ENCODE results near the gene A1CF. TPM values are rescaled to one million over a fixed set of nuclear protein-coding genes. Genes with fewer than 3 reads are reported as not detected.

A1CF gene
- polyA plus RNA-seq, 2 of the 4 experiments (the other 2 are of a cell fraction): 0.25 to 0.80 TPM

DNA sequence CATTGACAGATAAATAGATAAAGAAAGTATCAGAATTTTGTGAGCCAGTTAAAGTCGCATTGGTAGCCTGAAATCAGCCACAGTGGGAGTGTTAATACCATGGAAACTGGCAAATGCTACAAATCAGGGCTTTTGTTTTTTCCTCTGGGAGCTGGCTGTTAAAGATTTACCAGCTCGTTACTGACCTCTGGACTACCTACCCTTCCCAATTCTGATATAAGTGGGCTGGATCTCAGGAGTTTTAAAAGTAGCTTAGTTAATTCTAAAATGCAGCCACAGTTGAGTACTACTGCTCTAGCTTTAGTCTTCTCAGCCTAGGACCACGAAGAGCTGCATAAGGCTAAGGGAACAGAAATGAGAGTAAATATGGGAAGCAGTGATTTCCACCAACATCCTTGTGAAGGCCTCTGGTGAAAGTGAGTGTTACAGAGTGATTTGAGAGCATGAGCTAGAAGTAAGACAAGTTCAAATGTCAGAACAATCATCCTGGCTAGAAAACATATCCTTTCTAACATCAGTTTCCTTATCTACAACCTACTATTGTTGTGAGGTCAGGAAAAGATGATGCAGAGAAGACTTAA is 53.2 kb downstream of the A1CF start:
- no peaks in the 10 kb centered on the region for H3K4me1 ChIP-seq
- no peak overlapping the region for H3K4me3 ChIP-seq
- no peak overlapping the region for H3K4me2 ChIP-seq
- DNase-seq (ENCODE audit: low read depth in 1 of 2, low spot score in 1 of 2) (no peak), ATAC-seq (no peak), FAIRE-seq (no peak)
- 11% methylated on average over 3 of the region's 3 CpGs for WGBS (ENCODE audit: missing lambda C conversion rate)
- no peak for TF ChIP-seq ZFP36 (IDR thresholded peaks at IDR 0.05; ENCODE audit: borderline replicate concordance, partially characterized antibody)
- no peak for TF ChIP-seq POLR2A (IDR thresholded peaks at IDR 0.05; ENCODE audit: low read length)
- no peak for TF ChIP-seq HOXB5 (CRISPR knock-in tag; IDR thresholded peaks at IDR 0.05)
- POLR2A ChIA-PET: no interaction called here
- CTCF ChIA-PET: interaction anchor here (0.6 kb wide), 1 partner anchor 18 kb away, joined by 3 read pairs; no protein-coding TSS in a partner anchor
- no peaks in the 10 kb centered on the region for H3K9me3 ChIP-seq
- no peak overlapping the region for H3K27ac ChIP-seq

GRCh38 chr10:50830066-50830465 is 55.4 kb downstream of the A1CF start:
- Histone ChIP-seq H3K4me1 (no peaks in the 10 kb centered on the region), H3K4me2 (no peak overlapping the region), H3K4me3 (no peak overlapping the region), H3K9me3 (no peaks in the 10 kb centered on the region), H3K27ac (no peak overlapping the region)
- POLR2A ChIA-PET: no interaction called here
- CTCF ChIA-PET: no interaction called here
- FAIRE-seq (no peak), ATAC-seq (no peak), DNase-seq (ENCODE audit: low read depth in 1 of 2, low spot score in 1 of 2) (no peak)
- 43% methylated on average over 1 of the region's 1 CpG for WGBS (ENCODE audit: missing lambda C conversion rate)
- TF ChIP-seq CTCF (IDR thresholded peaks at IDR 0.05): no peak

- Histone ChIP-seq H3K9me3 (no peaks in the 10 kb centered on the region), H3K4me2 (no peak overlapping the region), H3K4me1 (no peaks in the 10 kb centered on the region), H3K4me3 (no peak overlapping the region), H3K27ac (no peak overlapping the region)
- DNase-seq (ENCODE audit: low read depth in 1 of 2, low spot score in 1 of 2) (no peak), ATAC-seq (no peak), FAIRE-seq (no peak)
- POLR2A ChIA-PET: no interaction called here
- TF ChIP-seq ZSCAN20 (CRISPR knock-in tag; IDR thresholded peaks at IDR 0.05): no peak
- no peak for TF ChIP-seq GATA3 (IDR thresholded peaks at IDR 0.05; ENCODE audit: borderline replicate concordance)
- TF ChIP-seq, protein P1, sequence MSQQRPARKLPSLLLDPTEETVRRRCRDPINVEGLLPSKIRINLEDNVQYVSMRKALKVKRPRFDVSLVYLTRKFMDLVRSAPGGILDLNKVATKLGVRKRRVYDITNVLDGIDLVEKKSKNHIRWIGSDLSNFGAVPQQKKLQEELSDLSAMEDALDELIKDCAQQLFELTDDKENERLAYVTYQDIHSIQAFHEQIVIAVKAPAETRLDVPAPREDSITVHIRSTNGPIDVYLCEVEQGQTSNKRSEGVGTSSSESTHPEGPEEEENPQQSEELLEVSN (IDR thresholded peaks at IDR 0.05; ENCODE audit: borderline replicate concordance, low read depth): no peak
- no peak for TF ChIP-seq FOSB (CRISPR knock-in tag; IDR thresholded peaks at IDR 0.05)
- TF ChIP-seq MAFK (IDR thresholded peaks at IDR 0.05; ENCODE audit: partially characterized antibody): no peak
- TF ChIP-seq EHF (CRISPR knock-in tag; IDR thresholded peaks at IDR 0.05): no peak
- no peak for TF ChIP-seq KDM1A (IDR thresholded peaks at IDR 0.05; ENCODE audit: low read depth)
- no peak for TF ChIP-seq HMGXB4 (CRISPR knock-in tag; IDR thresholded peaks at IDR 0.05; ENCODE audit: borderline replicate concordance)
- no peak for TF ChIP-seq MYC (IDR thresholded peaks at IDR 0.05; ENCODE audit: borderline replicate concordance, low read length)
- TF ChIP-seq RCOR1 (IDR thresholded peaks at IDR 0.05; ENCODE audit: low read depth, low read length): no peak
- TF ChIP-seq POLR2AphosphoS2 (conservative IDR thresholded peaks at IDR 0.05; ENCODE audit: low read length): no peak
- CTCF ChIA-PET: no interaction called here
- 35% methylated on average over 1 of the region's 1 CpG for WGBS (ENCODE audit: missing lambda C conversion rate)
These were observed 60.6 kb downstream of the A1CF start for GRCh38 chr10:50824782-50825181.

DNA sequence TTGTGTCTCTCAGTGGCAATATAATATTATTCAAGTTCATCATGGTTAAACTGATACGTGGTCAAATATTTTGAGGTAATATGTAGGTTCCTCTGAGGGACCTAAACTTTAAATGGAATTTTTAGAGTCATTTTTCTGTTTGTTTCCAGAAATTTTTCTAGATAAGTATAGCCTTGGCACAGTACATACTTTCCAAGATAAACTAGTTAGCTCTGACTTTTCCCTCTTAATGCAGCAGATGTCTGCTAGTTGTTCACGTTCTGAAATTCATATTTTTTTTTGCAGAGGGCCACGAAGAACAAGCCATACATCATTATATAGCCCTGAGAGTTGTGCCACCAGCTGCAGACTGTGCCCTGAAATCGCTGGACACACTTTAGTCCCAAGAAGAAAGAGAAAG is 61.6 kb downstream of the A1CF start:
- no peaks in the 10 kb centered on the region for H3K4me1 ChIP-seq
- H3K4me3 ChIP-seq: no peak overlapping the region
- no peak overlapping the region for H3K27ac ChIP-seq
- DNase-seq (ENCODE audit: low read depth in 1 of 2, low spot score in 1 of 2) (no peak), FAIRE-seq (no peak), ATAC-seq (no peak)
- TF ChIP-seq SMC3 (IDR thresholded peaks at IDR 0.05) (no peak), HOXB5 (CRISPR knock-in tag; IDR thresholded peaks at IDR 0.05) (no peak), HEYL (CRISPR knock-in tag; IDR thresholded peaks at IDR 0.05) (no peak), HOXB13 (CRISPR knock-in tag; IDR thresholded peaks at IDR 0.05; ENCODE audit: low read depth) (no peak), MYC (IDR thresholded peaks at IDR 0.05; ENCODE audit: borderline replicate concordance, low read length) (no peak), MAFK (IDR thresholded peaks at IDR 0.05; ENCODE audit: partially characterized antibody) (no peak), CEBPB (IDR thresholded peaks at IDR 0.05) (no peak), MAZ (IDR thresholded peaks at IDR 0.05; ENCODE audit: borderline replicate concordance, low read depth, low read length) (no peak), TP53 (CRISPR knock-in tag; IDR thresholded peaks at IDR 0.05) (no peak), JUN (IDR thresholded peaks at IDR 0.05) (no peak), HOXA7 (CRISPR knock-in tag; IDR thresholded peaks at IDR 0.05) (no peak), RAD21 (conservative IDR thresholded peaks at IDR 0.05 in 1 of 2, IDR thresholded peaks at IDR 0.05 in 1 of 2) (no peak), RARB (CRISPR knock-in tag; IDR thresholded peaks at IDR 0.05) (no peak), KDM1A (IDR thresholded peaks at IDR 0.05; ENCODE audit: low read depth) (no peak)
- TF ChIP-seq, protein P2, sequence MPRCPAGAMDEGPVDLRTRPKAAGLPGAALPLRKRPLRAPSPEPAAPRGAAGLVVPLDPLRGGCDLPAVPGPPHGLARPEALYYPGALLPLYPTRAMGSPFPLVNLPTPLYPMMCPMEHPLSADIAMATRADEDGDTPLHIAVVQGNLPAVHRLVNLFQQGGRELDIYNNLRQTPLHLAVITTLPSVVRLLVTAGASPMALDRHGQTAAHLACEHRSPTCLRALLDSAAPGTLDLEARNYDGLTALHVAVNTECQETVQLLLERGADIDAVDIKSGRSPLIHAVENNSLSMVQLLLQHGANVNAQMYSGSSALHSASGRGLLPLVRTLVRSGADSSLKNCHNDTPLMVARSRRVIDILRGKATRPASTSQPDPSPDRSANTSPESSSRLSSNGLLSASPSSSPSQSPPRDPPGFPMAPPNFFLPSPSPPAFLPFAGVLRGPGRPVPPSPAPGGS (IDR thresholded peaks at IDR 0.05): no peak
- H3K4me2 ChIP-seq: no peak overlapping the region
- H3K9me3 ChIP-seq: no peaks in the 10 kb centered on the region
- ChIA-PET POLR2A (no interaction called here), CTCF (no interaction called here)
- 3% methylated on average over 4 of the region's 4 CpGs for WGBS (ENCODE audit: missing lambda C conversion rate)
